Hematopoietic multipotent progenitor cell (in vitro differentiated cells): ENCODE results near the gene LRSAM1. TPM values are rescaled to one million over a fixed set of nuclear protein-coding genes. Genes with fewer than 3 reads are reported as not detected.
A peak's percentile ranks its signal among the peaks of the same experiment; 100 is the strongest.

Experiments
- DNase-seq, 3 donors: peaks; one replicate each; pipeline ENCODE4 v3.0.0-alpha.2; 2011 to 2015; ENCODE audit warnings: low read depth in 2 of 3, low spot score in 2 of 3
- total RNA-seq: library from RNA; depleted of rRNA; stranded (reverse); fragments of >200 nt; gene quantifications from one replicate; pipeline ENCODE4 v1.2.3, GENCODE V29; 2012

The LRSAM1 gene
- total RNA-seq, 1 donor, result 14.0 TPM

DNA sequence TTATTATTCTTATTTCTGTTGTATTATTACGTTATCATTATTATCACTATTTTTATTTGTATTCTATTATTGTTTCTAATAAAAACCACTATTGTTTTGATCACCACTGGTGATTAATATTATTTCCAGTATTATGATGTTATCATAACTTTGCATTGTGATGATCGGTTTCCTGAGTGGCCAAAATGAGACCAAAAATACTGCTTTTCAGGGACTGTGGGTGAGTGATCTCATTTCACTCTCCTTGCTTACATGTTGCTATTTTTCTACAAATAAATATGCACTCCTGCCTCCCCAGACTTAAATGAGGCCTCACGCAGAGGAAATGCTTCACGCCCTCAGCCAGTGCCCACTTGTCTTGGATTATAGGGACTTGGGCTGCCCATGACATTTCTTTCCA lies 78.4 kb downstream of the LRSAM1 start:
- DNase-seq, result no peak

GRCh38 chr9:127530206-127530941 lies 79.1 kb downstream of the LRSAM1 start:
- no peak for DNase-seq

DNA sequence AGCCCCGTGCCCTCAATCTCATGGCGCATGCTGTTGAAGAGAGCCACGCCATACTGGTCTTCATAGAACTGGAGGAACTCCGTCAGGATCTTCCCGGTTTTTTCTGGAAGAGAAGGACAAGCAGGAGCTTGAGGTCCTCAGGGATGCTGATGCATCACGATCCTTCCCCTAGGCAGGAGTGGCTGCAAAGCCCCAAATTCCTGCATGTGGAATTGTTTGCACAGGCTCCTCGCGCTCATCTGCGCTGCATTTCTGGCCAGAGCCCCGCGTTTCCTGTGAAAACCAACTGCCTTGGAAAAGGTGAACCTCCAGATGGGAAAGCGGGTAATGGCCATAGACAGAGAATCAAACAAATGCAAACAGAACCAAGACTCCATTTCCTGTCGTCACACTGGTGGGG lies 80.4 kb downstream of the LRSAM1 start:
- no peak for DNase-seq

GRCh38 chr9:127534250-127534906 lies 83.1 kb downstream of the LRSAM1 start:
- no peak for DNase-seq

DNA sequence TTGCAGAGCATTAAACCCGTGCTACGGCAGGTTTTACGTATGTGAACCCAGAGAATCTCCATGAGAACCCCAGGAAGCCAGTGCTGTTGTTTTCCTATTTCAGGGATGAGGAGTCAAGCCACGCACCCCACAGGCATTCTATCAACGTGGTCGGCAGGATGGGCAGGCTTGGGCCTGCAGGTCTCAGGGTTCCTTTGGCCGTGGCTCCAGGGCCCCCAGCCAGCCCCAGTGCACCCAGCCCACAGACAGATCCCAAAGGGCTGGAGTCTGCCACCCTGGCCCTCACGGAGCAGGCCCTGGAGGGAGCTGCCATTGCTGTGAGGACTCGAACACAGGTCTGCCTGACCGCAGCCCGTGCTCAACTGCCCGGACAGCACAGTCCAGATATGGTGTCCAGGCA lies 83.6 kb downstream of the LRSAM1 start:
- no peak for DNase-seq

- no peak for DNase-seq
Measured at GRCh38 chr9:127535396-127535795, 84.1 kb downstream of the LRSAM1 start.

DNA sequence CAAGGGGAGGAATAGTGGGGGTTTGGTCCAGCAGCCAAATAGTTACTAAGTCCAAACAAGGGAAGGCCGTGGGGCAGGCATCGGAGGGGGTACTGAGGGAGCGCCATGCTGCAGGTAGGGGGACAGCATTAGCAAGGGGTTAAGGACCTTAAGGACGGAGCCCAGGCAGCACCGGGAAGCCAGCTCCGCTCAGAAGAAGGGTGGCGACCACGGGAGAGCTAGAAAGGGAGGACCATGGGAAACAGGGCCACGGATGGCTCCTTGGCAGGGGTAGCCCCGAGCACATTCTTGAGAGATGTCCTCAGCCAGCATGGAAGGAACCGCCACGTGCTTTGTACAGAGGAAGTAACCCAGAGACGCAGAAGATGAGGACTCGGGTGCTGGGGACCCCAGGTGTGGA lies 84.5 kb downstream of the LRSAM1 start:
- DNase-seq, result no peak

DNA sequence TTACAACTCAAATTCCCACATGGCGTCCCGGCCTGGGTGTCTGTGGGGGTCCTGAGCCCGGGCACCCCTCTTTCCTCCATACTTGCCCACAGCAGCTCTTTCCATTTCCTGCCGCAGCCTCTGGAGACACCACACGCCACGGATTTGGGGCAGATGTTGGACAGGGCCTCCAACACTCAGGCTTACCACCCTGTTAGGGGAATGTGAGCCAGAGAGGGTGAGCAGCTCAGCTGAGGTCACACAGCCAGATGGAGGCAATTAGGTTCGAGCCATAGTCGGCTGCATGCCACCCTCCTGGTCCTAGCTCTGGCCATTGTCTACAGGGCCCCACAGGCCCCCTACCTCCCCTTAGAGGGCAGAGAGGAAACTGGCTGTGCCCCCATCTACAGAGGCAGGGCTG lies 85.2 kb downstream of the LRSAM1 start:
- DNase-seq, result no peak

- DNase-seq, result no peak
Measured at GRCh38 chr9:127537014-127537413, 85.7 kb downstream of the LRSAM1 start.

DNA sequence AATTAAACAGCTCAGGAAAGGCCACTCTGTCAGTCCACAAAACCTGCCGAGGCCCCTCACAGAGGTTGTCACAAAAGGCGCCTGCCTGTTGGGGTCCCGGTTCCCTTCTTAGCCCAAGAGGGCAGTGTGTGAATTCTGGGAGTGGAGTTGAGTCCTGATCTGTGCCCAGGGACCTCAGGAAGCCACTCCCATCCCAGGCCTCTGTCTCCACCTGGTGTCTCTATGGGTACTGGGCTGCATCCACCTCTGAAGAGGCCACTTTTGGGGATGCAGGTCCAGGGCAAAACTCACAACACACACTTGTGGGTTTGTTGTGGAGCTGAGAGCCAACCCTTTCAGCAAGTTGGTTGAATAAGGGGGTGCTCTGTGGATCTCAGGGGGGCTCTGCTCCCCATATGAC lies 86.5 kb downstream of the LRSAM1 start:
- no peak for DNase-seq

DNA sequence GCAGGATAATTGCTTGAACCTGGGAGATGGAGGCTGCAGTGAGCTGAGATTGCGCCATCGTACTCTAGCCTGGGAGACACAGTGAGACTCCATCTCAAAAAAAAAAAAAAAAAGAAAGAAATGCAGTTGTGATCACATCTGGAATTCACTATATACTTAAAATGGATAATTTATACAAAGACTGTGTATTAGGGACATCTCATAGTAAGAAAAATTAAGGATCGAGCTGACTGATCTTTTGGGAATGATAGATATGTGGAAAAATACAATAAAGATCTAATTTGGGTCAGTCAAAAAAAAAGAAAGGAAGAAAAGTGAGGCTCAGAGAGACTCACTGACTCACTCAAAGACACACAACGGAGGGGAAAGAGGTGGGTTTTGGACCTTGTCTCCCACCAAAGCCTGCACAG lies 87.5 kb downstream of the LRSAM1 start:
- DNase-seq, result no peak

GRCh38 chr9:127539259-127539981 lies 88.1 kb downstream of the LRSAM1 start:
- no peak for DNase-seq

- no peak for DNase-seq
Measured at GRCh38 chr9:127539982-127540663, 88.8 kb downstream of the LRSAM1 start.

DNA sequence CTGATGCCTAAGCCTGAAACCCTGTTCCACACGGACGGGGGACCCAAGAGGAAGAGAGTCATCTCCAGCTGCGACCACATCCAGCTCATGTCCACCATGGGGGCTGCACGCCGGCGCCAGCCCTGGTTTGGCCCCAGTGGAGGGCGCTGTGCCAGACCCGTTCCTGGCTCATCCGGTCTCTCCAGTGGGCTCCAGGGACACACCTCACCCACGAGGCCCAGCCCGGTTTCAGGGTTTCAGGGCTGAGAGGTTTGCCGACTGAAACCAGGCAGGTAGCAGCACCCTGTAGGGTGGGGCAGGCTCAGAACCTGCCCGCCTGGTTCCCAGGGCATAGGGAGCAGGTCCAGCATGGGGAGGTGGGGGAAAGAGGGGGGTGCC lies 89.3 kb downstream of the LRSAM1 start:
- DNase-seq, result no peak

- no peak for DNase-seq
Measured at GRCh38 chr9:127541176-127541575, 89.9 kb downstream of the LRSAM1 start.

- no peak for DNase-seq
Measured at GRCh38 chr9:127541865-127542264, 90.6 kb downstream of the LRSAM1 start.

- DNase-seq, result no peak
Measured at GRCh38 chr9:127543221-127543620, 91.9 kb downstream of the LRSAM1 start.

DNA sequence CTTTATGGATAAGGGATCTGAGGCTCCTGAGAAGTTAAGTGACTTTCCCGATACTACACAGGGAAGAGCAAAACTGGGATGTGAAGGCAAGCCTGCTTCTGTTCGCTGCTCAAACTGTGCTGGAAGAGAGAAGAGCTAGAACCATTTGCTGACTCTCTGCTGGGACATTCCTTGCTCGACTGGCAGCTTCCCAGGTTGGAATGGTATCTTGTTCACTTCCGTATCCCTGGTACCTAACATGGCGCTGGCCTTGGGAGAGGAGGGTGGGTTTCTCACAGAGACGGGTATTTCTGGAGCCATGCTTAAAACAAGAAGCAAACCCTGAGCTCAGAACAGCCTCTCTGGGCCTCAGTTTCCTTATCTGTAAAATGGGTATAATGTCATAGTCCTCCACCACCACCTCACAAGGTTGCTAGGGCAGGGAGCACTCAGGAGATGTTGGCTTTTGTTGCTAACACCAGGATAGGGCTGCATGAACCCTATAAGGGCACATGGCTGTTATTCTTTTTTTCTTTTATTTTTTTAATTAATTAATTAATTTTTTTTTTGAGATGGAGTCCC lies 92.7 kb downstream of the LRSAM1 start:
- DNase-seq, result no peak

- peak in 1 of 3 donors; percentile 27 for DNase-seq
Measured at GRCh38 chr9:127545196-127546124, 94.2 kb downstream of the LRSAM1 start.
